Esophagus muscularis mucosa (tissue), 4 donors: ENCODE data around the gene SUSD6. TPM values are rescaled to one million over a fixed set of nuclear protein-coding genes. Genes with fewer than 3 reads are reported as not detected.

Experiments
- DNase-seq: peaks from one replicate; pipeline ENCODE4 v3.0.0-alpha.2; 2017; ENCODE audit errors: extremely low spot score
- H3K27ac ChIP-seq, 4 donors: fragments of 200-600 bp; sonication (generic); replicated peaks in 1 of 4; 1 replicate in 3 of 4; 2 replicates in 1 of 4; pipeline ENCODE4 v1.5.1; 2016 to 2019; ENCODE audit warnings: mild to moderate bottlenecking in 1 of 4
- H3K27me3 ChIP-seq, 4 donors: fragments of 200-600 bp; sonication (generic); one replicate each; pipeline versions ENCODE4 v1.5.1 to v1.6.0; 2016 to 2019
- H3K36me3 ChIP-seq, 4 donors: fragments of 200-600 bp; sonication (generic); one replicate each; pipeline ENCODE4 v1.5.1; 2016 to 2019
- H3K4me1 ChIP-seq, 4 donors: fragments of 200-600 bp; sonication (generic); one replicate each; pipeline ENCODE4 v1.5.1; 2016 to 2019
- H3K4me3 ChIP-seq, 4 donors: fragments of 200-600 bp; sonication (generic); 1 replicate in 2 of 4; 2 replicates in 2 of 4; pipeline ENCODE4 v1.5.1; 2016 to 2019; ENCODE audit warnings: mild to moderate bottlenecking in 4 of 4, moderate library complexity in 1 of 4
- H3K9me3 ChIP-seq, 4 donors: fragments of 200-600 bp; sonication (generic); 1 replicate in 3 of 4; 2 replicates in 1 of 4; pipeline ENCODE4 v1.5.1; 2016 to 2019
- EP300 ChIP-seq: sonication (generic); formaldehyde crosslinking; IDR thresholded peaks from one replicate; pipeline ENCODE4 v1.6.1; 2017; ENCODE audit warnings: antibody characterized with exemption
- POLR2A ChIP-seq: fragments of 450-650 bp; IDR thresholded peaks from one replicate; pipeline ENCODE4 v1.6.1; 2017; ENCODE audit warnings: antibody characterized with exemption, moderate library complexity, mild to moderate bottlenecking, low read depth
- POLR2AphosphoS5 ChIP-seq, 2 donors: sonication (generic); formaldehyde crosslinking; IDR thresholded peaks; one replicate each; pipeline ENCODE4 v1.6.1; 2017; ENCODE audit warnings: antibody characterized with exemption in 2 of 2
- WGBS: methylation state at CpG from one replicate; pipeline ENCODE4 v1.1.5; 2018; 5-methylcytosine and 5-hydroxymethylcytosine counted together
- intact Hi-C: fragments of 100-400 bp; cut with DNase I; formaldehyde crosslinking; loops from one replicate; pipeline ENCODE4 v1.15.1; 2023
- total RNA-seq, 4 donors: library from RNA; depleted of rRNA; stranded (reverse); fragments of >200 nt; gene quantifications; one replicate each; pipeline versions ENCODE4 v1.1.0 to v1.2.1, GENCODE V29; 2016
- TF ChIP-seq, protein P1 (sequence below), 3 experiments: fragments of 200-600 bp in 2 of 3; fragments of 450-650 bp in 1 of 3; sonication (generic) in 2 of 3; IDR thresholded peaks; one replicate each; pipeline ENCODE4 v1.5.1; 2017 to 2019; ENCODE audit warnings: antibody characterized with exemption in 3 of 3, mild to moderate bottlenecking in 2 of 3, moderate library complexity in 1 of 3

SUSD6 gene
- total RNA-seq, 4 donors from 2014 or later, result 21.2 to 89.5 (median 43.5) TPM

- intact Hi-C loops, result no loop called here
- Histone ChIP-seq H3K27me3 (no peaks in the 10 kb centered on the region), H3K36me3 (peaks cover 5 to 72% (median 60%) of the 10 kb centered on the region in 4 donors), H3K27ac (no peak overlapping the region), H3K4me1 (peaks cover 33 to 56% (median 43%) of the 10 kb centered on the region in 4 donors), H3K4me3 (no peak overlapping the region), H3K9me3 (no peaks in the 10 kb centered on the region)
- 54% methylated on average over 2 of the region's 2 CpGs for WGBS
- TF ChIP-seq, protein P1, sequence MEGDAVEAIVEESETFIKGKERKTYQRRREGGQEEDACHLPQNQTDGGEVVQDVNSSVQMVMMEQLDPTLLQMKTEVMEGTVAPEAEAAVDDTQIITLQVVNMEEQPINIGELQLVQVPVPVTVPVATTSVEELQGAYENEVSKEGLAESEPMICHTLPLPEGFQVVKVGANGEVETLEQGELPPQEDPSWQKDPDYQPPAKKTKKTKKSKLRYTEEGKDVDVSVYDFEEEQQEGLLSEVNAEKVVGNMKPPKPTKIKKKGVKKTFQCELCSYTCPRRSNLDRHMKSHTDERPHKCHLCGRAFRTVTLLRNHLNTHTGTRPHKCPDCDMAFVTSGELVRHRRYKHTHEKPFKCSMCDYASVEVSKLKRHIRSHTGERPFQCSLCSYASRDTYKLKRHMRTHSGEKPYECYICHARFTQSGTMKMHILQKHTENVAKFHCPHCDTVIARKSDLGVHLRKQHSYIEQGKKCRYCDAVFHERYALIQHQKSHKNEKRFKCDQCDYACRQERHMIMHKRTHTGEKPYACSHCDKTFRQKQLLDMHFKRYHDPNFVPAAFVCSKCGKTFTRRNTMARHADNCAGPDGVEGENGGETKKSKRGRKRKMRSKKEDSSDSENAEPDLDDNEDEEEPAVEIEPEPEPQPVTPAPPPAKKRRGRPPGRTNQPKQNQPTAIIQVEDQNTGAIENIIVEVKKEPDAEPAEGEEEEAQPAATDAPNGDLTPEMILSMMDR (IDR thresholded peaks at IDR 0.05), result no peak
- TF ChIP-seq POLR2AphosphoS5 (IDR thresholded peaks at IDR 0.05) (no peak), POLR2A (no peak), EP300 (no peak)
- no peak for DNase-seq
Measured at GRCh38 chr14:69705706-69706105, 94.3 kb downstream of the SUSD6 start.

GRCh38 chr14:69708049-69708448, 96.7 kb downstream of the SUSD6 start:
- WGBS, result 92% methylated on average over 1 of the region's 1 CpG

GRCh38 chr14:69708586-69709560, 97.5 kb downstream of the SUSD6 start:
- H3K27ac ChIP-seq, result no peak overlapping the region
- H3K4me1 ChIP-seq, result peaks cover 31 to 56% (median 45%) of the 10 kb centered on the region in 4 donors
- peaks cover 5 to 94% (median 73%) of the 10 kb centered on the region in 4 donors for H3K36me3 ChIP-seq
- WGBS, result 80% methylated on average over 12 of the region's 12 CpGs
- intact Hi-C loops, result no loop called here
- TF ChIP-seq, protein P1 (IDR thresholded peaks at IDR 0.05), result peak in 1 of 3 experiments; percentile 11
- no peak for TF ChIP-seq POLR2AphosphoS5 (IDR thresholded peaks at IDR 0.05)
- H3K27me3 ChIP-seq, result no peaks in the 10 kb centered on the region
- no peaks in the 10 kb centered on the region for H3K9me3 ChIP-seq
- no peak overlapping the region for H3K4me3 ChIP-seq
- DNase-seq, result no peak

More at GRCh38 chr14:69708049-69708448, 96.7 kb downstream of the SUSD6 start:
- no peak overlapping the region for H3K4me3 ChIP-seq
- TF ChIP-seq, protein P1 (IDR thresholded peaks at IDR 0.05), result no peak
- no peak for TF ChIP-seq POLR2AphosphoS5 (IDR thresholded peaks at IDR 0.05)
- TF ChIP-seq POLR2A, result no peak
- TF ChIP-seq EP300, result no peak
- H3K27me3 ChIP-seq, result no peaks in the 10 kb centered on the region
- intact Hi-C loops, result no loop called here
- peaks cover 5 to 93% (median 72%) of the 10 kb centered on the region in 4 donors for H3K36me3 ChIP-seq
- no peaks in the 10 kb centered on the region for H3K9me3 ChIP-seq
- H3K27ac ChIP-seq, result no peak overlapping the region
- DNase-seq, result no peak
- peaks cover 34 to 56% (median 47%) of the 10 kb centered on the region in 4 donors for H3K4me1 ChIP-seq

DNA sequence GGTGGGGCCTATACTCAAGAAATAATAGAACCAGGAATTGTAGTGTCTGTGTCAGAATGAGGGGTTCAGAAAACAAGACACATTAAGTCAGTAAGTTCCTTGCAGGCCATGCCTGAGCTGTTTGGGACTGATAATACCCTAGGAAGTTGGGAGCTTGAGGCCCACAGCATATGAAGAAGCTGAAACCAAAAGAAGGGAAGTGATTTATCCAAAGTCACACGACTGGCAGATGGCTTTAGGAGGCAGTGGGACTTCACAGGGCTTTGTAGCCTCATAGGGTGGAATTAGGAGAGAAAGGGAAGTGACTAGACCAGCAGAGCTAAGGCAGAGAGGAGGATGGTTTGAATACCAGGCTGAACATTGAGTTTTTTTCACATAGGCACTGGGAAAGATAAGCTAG, 99.0 kb downstream of the SUSD6 start:
- intact Hi-C loops, result no loop called here
- Histone ChIP-seq H3K27ac (peak overlapping the region in 3 of 4 donors; percentile 51 to 71 (median 61)), H3K4me3 (no peak overlapping the region), H3K4me1 (peaks cover 31 to 63% (median 44%) of the 10 kb centered on the region in 4 donors), H3K27me3 (no peaks in the 10 kb centered on the region), H3K36me3 (peaks cover 5 to 88% (median 61%) of the 10 kb centered on the region in 4 donors), H3K9me3 (no peaks in the 10 kb centered on the region)
- no peak for TF ChIP-seq POLR2AphosphoS5 (IDR thresholded peaks at IDR 0.05)
- TF ChIP-seq EP300, result no peak
- TF ChIP-seq POLR2A, result no peak
- TF ChIP-seq, protein P1 (IDR thresholded peaks at IDR 0.05), result no peak
- 60% methylated on average over 1 of the region's 1 CpG for WGBS
- no peak for DNase-seq
